GM19240 (cell line): Measurements from ENCODE around the gene TFB1M.
"Not testable (repeated sequence)": the region's sequence is repeated elsewhere in the genome, so short reads cannot be mapped to it uniquely, and the experiment has no call there.

Source experiments
- DNase-seq: peaks from one replicate; pipeline ENCODE4 v3.0.0; 2011; ENCODE audit warnings: low spot score; ENCODE audit not compliant: insufficient read length

The TFB1M gene

GRCh38 chr6:155241966-155242365 lies 72.3 kb downstream of the TFB1M start:
- no peak for DNase-seq

DNA sequence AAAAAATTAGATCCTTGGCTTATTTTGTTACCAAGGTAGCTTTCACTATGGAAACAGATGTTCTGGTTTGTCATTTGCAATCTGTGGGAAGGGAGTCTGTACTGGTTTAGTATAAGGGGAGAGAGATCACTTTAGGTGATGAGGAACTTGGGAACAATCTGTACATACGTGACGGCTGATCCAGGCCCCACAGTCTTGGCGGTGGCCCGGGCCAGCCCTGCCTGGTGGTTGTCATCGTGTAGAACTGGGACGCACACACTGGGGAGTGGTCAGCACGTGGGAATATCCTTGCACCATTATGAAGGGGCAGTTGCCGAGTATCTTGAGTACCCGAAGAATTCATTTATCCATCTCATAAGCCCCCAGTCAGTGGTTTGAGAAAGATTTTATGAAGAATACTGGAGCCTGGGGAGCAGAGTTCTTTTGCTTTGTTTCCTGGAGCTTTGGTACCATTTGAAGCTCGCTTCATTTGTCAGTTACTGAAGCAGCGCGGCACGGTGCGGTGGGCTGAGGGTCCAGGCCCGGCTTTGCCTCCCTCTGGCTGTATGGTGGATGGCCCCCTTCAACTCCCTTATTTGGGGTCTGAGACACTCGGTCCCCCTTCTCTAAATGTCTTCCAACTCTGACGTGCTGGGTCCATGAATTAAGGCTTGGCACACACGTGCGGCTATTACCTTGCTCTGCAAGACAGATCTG lies 73.2 kb downstream of the TFB1M start:
- no peak for DNase-seq

DNA sequence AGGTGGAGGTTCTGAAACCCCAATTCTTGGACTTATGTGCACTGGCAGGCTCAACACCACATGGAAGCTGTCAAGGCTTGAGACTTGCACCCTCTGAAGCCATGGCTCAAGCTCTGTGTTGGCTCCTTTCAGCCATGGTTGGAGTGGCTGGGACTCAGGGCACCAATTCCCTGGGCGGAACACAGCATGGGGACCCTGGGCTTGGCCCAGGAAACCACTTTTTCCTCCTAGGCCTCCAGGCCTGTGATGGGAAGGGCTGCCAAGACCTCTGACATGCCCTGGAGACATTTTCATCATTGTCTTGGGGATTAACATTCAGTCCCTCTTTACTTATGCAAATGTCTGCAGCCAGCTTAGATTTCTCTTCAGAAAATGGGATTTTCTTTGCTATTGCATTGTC lies 76.7 kb downstream of the TFB1M start:
- DNase-seq, result no peak

GRCh38 chr6:155235087-155235486 lies 79.2 kb downstream of the TFB1M start:
- DNase-seq, result no peak

DNA sequence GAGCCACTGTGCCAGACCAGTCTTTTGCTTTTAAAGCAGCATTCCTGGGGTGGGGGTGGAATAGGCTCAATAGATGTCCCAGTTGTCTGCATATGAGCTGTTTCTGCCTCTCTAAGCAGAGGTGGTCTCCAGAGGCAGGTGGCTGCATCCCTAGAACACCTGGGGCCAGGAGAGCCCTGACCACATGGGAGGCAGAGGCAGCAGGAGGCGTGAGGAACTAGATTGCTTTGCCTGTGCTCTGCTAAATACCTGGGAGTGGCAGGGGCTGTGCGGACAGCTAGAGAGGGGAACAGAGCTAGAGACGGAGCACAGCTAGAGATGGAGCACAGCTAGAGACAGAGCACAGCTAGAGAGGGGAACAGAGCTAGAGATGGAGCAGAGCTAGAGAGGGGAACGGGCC lies 79.6 kb downstream of the TFB1M start:
- no peak for DNase-seq

- DNase-seq, result no peak
These were observed 80.1 kb downstream of the TFB1M start for GRCh38 chr6:155234167-155234566.

DNA sequence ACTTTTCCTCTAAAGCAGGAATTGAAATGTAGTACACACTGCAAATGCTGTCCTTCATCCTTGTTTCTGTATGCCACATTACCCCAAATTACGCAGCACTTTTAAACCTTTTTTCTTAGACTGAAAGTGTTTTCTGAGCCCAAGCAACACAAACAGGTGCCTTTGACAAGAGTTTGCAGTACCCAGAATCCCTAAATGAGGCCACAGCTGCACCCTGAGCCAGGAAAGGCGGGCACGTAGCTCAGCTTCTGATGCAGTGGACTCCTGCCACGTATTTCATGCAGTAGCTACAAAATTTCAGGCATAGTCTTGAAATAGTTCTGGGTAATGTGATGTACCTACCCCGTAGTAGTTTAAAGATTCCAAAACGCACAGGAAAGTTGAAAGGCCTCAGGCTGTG lies 81.4 kb downstream of the TFB1M start:
- no peak for DNase-seq

GRCh38 chr6:155230975-155231374 lies 83.3 kb downstream of the TFB1M start:
- DNase-seq, result not testable (repeated sequence)

DNA sequence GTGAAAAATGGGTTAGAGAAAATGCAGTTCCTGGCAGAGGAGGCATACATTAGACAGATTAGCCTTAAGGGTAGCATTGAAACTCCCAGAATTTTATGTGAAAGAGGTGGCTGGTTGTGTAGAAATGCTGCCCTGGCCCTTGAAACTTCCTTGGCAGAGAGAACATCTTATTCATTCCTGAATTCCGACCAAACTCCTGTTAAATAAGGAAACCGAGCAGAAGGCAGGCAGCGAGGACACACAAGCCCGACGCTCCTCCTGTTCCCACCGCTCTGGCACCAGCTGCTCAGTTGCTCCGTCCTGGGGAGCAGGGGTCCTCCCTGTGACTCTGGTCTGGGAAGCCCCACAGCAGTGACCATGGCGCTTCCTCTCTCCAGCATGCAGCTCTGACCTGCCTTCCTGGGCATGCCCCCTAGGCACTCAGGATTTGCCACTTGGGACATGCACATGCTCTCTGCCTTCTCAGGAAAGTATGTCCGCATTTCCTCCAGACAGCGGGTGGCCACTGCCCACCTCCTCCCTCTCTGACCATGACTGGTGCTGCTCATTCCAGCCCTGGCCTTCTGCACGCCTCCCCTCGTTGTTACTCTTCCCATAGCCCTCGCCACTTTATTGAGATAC lies 85.6 kb downstream of the TFB1M start:
- DNase-seq, result no peak

GRCh38 chr6:155227046-155227445 lies 87.2 kb downstream of the TFB1M start:
- DNase-seq, result no peak

DNA sequence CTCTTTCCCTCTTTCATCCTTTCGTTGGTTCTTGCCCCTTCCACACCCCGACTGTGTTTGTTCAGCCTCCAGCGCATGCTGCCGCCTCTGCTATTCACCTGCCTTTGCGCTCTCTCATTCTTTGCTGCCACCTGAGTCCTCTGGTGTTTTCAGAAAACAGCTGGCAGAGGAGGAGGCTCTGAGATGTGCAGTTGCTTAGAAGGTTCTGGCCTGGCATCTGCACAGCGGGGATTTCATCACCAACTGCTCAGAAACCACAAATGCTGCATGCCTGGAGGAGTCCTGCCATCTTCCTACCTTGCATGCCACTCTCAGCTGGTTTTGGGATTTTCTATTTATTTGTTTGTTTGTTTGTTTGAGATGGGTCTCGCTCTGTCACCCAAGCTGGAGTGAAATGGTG lies 89.7 kb downstream of the TFB1M start:
- DNase-seq, result no peak

DNA sequence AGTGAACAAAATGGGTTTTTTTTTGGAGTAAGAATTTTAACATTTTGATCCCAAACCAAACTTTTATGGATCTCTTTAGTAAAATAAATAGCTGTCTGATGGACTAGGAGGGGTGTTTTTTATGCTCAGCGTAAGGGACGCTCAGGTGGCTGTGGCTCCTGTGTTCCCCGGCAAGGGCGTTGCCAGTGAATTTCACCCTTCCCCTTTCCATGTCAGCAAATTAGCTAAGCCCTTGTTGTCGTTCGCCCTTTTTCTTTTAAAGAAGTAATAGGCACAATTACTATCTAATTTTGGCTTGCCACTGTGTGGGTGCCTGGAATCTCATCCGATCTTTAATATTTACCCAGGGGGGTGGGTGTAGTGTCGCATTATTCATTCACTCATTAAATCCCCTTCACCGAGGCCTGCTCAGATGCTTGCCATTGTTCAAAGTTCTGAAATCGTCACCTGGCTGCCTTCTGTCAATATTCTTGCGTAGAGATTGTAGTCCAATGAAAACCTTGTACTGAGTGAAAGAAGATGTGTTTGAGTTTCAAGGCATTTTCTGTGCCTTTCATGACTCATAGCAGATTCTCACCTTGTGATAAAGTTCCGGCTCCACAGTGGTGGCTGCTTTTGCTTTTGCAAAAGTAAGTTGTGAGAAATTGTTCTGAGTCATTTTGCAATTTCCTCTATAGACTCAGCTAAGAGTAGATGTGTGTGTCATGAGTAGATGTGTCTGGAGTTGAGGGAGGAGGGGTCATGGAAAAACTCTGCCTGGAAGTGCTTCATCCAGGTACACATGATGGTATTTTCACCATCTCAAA lies 90.4 kb downstream of the TFB1M start:
- DNase-seq, result peak; percentile 72

GRCh38 chr6:155222506-155222905 lies 91.8 kb downstream of the TFB1M start:
- no peak for DNase-seq

- no peak for DNase-seq
These were observed 93.2 kb downstream of the TFB1M start for GRCh38 chr6:155221086-155221485.

DNA sequence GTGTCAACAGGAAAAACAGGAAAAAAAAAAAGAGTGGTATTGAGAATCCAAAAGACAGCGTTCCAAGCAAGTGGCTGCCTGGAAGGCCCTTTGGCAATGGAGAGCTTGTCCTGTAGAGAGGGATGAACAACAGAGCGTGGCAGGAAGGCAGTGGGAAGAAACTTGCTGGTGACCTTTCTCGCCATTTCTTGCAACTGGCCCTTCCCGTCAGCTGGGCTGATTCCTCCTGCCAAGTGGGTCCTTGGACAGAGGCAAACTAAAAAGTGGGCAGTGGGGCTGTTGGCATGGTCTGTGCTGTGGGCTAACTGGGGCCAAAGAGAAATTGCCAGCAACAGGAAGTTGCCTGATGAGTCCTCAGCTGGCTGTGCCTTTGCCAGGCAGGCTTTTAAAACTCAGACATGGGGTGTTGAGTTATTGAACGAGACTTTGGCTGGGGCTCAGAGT lies 94.4 kb downstream of the TFB1M start:
- no peak for DNase-seq

DNA sequence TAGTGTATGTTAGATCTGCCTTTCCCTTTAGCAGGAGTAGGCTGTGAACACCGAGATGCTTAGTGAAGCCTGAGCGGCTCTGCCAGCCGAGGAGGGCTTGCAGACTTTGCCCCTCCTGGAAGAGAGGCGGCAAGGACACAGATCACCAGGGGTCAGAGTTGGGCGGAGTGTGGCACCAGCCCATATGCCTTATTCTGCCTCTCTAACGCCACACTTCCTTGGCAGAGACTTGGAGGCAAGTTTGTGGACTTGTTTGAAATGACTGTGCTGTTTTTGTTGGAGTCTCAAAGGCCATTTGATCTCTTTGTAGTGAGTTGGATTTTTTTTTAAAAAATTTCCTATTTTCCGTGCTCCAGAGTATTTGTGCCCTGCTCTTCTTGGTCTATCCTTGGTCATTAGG lies 95.0 kb downstream of the TFB1M start:
- DNase-seq, result no peak

- DNase-seq, result not testable (repeated sequence)
These were observed 95.6 kb downstream of the TFB1M start for GRCh38 chr6:155218711-155219110.

DNA sequence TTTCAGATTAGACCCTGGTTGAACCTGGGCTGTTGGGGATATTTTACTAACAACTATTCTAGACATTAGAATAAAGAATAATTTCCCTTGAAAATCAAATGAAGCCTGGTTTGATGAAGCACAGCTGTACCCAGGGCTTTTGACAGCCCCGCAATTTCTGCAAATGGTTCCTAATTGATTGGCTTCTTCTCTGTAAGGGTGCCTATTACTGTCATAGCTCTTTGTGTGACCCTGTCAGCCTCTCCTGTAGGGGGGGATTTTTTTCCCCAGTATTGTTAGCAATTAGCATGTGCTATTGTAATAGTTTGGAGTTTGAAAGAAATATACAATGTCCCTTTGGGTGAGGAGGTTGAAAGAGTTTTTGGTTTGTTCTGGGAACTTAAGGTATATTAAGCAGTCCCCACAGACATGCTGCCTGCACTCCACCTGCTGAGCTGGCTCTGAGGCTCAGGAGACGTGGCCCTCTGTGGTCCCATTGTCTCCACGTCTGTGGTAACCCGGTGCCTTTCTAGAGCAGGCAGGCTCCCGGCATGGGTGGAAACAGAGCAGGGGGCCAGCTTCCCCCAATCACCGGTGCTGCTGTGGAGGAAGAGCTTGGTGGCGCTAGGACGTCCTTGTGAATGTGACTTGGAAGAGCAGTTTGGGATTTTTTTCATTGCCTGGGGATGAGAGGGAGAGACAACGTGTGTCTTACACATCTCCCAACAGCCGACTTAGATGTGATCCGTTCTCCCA lies 97.8 kb downstream of the TFB1M start:
- no peak for DNase-seq

DNA sequence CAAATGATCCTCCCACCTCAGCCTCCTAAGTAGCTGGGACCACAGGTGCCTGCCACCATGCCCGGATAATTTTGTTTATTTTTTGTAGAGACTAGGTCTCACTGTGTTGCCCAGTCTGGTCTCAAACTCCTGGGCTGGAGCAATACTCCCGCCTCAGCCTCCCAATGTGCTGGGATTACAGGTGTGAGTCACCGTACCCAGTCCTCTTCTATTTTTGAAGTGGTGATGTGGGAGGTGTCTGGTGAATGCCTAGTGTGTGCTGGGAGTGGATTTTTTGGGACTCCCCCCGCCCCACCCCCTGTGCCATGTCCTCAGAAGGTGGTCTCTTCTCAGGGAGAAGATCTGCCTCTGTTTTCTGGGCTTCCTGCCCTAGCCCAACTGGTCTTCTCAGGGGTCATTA lies 98.4 kb downstream of the TFB1M start:
- DNase-seq, result no peak

DNA sequence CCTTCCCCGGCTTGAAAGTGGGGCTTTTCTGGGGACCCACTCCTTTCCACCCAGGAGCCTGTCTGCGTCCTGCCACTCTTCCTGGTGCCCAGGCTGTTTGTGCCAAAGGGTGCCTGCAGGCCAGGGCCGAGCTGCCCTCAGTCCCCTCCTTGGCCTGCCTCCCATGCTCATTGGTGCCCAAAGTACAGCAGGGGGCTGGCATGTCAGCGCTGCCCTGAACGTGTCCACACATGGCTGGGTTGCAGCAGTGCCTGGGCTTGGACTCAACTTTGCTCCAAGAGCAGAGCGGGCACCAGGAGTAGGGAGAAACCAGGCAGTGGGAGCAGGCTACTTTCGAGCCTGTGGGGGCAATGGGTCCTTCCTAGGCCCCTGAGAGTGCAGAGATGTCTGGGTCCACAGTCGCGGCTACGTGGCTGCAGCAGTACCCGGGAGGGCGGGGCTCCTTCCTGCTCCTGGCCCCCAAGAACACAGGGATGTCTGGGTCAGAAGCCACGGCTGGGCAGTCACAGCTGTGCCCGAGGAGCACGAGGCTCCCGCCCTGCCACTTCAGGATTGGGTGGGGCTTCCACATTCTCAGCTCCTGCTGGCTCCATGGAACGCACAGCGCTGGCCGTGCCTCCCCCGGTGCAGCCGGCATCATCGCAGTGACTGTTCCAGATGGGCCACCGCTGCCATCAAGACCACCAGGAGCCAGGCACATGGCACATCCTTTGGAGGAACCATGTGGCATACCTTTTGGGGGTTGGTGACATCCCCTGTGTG lies 100.5 kb downstream of the TFB1M start:
- no peak for DNase-seq
